ENCODE measurements around the gene C1QC.

- TF ChIP-seq, protein P1, sequence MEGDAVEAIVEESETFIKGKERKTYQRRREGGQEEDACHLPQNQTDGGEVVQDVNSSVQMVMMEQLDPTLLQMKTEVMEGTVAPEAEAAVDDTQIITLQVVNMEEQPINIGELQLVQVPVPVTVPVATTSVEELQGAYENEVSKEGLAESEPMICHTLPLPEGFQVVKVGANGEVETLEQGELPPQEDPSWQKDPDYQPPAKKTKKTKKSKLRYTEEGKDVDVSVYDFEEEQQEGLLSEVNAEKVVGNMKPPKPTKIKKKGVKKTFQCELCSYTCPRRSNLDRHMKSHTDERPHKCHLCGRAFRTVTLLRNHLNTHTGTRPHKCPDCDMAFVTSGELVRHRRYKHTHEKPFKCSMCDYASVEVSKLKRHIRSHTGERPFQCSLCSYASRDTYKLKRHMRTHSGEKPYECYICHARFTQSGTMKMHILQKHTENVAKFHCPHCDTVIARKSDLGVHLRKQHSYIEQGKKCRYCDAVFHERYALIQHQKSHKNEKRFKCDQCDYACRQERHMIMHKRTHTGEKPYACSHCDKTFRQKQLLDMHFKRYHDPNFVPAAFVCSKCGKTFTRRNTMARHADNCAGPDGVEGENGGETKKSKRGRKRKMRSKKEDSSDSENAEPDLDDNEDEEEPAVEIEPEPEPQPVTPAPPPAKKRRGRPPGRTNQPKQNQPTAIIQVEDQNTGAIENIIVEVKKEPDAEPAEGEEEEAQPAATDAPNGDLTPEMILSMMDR (conservative IDR thresholded peaks at IDR 0.05; ENCODE audit: low read depth in 2 of 2): no peak
- TF ChIP-seq EZH2 (IDR thresholded peaks at IDR 0.05; ENCODE audit: low read depth, unreplicated experiment) (no peak), JUNB (IDR thresholded peaks at IDR 0.05; ENCODE audit: unreplicated experiment) (no peak), ETS1 (IDR thresholded peaks at IDR 0.05) (no peak), CREB1 (CRISPR knock-in tag; IDR thresholded peaks at IDR 0.05; ENCODE audit: low read depth) (no peak), POLR2AphosphoS5 (IDR thresholded peaks at IDR 0.05; ENCODE audit: low read depth) (no peak), EZH2phosphoT487 (IDR thresholded peaks at IDR 0.05; ENCODE audit: unreplicated experiment) (no peak), ZNF114 (CRISPR knock-in tag; IDR thresholded peaks at IDR 0.05) (no peak)
- TF ChIP-seq, protein P2, sequence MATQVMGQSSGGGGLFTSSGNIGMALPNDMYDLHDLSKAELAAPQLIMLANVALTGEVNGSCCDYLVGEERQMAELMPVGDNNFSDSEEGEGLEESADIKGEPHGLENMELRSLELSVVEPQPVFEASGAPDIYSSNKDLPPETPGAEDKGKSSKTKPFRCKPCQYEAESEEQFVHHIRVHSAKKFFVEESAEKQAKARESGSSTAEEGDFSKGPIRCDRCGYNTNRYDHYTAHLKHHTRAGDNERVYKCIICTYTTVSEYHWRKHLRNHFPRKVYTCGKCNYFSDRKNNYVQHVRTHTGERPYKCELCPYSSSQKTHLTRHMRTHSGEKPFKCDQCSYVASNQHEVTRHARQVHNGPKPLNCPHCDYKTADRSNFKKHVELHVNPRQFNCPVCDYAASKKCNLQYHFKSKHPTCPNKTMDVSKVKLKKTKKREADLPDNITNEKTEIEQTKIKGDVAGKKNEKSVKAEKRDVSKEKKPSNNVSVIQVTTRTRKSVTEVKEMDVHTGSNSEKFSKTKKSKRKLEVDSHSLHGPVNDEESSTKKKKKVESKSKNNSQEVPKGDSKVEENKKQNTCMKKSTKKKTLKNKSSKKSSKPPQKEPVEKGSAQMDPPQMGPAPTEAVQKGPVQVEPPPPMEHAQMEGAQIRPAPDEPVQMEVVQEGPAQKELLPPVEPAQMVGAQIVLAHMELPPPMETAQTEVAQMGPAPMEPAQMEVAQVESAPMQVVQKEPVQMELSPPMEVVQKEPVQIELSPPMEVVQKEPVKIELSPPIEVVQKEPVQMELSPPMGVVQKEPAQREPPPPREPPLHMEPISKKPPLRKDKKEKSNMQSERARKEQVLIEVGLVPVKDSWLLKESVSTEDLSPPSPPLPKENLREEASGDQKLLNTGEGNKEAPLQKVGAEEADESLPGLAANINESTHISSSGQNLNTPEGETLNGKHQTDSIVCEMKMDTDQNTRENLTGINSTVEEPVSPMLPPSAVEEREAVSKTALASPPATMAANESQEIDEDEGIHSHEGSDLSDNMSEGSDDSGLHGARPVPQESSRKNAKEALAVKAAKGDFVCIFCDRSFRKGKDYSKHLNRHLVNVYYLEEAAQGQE (IDR thresholded peaks at IDR 0.05; ENCODE audit: unreplicated experiment): peak; percentile 1
Observed at GRCh38 chr1:22612671-22613571, 30.5 kb upstream of the C1QC start.
